Activated CD4-positive, alpha-beta T cell treated with anti-CD3 and anti-CD28 coated beads, Interleukin-2, amount 10 ng/mL, durations not matched to agents 24 days and 14 days (primary cell): ENCODE data around the gene TXNDC12. TPM values are rescaled to one million over a fixed set of nuclear protein-coding genes. Genes with fewer than 3 reads are reported as not detected.
A peak's percentile ranks its signal among the peaks of the same experiment; 100 is the strongest.

Experiments
- DNase-seq: peaks from one replicate; pipeline ENCODE4 v3.0.0; 2022
- H3K27ac Mint-ChIP-seq: one replicate; pipeline ENCODE4 v1.8.0; 2022; ENCODE audit warnings: mild to moderate bottlenecking, mixed read lengths
- H3K27me3 Mint-ChIP-seq: one replicate; pipeline ENCODE4 v1.8.0; 2022; ENCODE audit warnings: mixed read lengths
- H3K36me3 Mint-ChIP-seq: one replicate; pipeline ENCODE4 v1.8.0; 2022; ENCODE audit warnings: low read depth, mild to moderate bottlenecking, mixed read lengths
- H3K4me1 Mint-ChIP-seq: one replicate; pipeline ENCODE4 v1.8.0; 2021; ENCODE audit warnings: mixed read lengths
- H3K4me3 Mint-ChIP-seq: one replicate; pipeline ENCODE4 v1.8.0; 2022; ENCODE audit warnings: mild to moderate bottlenecking, moderate library complexity, mixed read lengths
- H3K9me3 Mint-ChIP-seq: one replicate; pipeline ENCODE4 v1.8.0; 2021; ENCODE audit warnings: mixed read lengths
- intact Hi-C: fragments of 100-400 bp; cut with micrococcal nuclease; formaldehyde crosslinking; loops from one replicate; pipeline ENCODE4 v1.15.1; 2023
- total RNA-seq: library from RNA; stranded (reverse); gene quantifications from 2 replicates; pipeline ENCODE4 v1.2.3, GENCODE V29; 2022

TXNDC12 gene
- total RNA-seq, 1 donor from 2014 or later = 43.0 TPM

- Mint-ChIP-seq H3K27me3 (peaks cover 8% of the 10 kb centered on the region), H3K9me3 (no peaks in the 10 kb centered on the region), H3K4me3 (no peak overlapping the region), H3K4me1 (peaks cover 4% of the 10 kb centered on the region), H3K27ac (peak overlapping the region; percentile 15), H3K36me3 (no peaks in the 10 kb centered on the region)
- intact Hi-C loops = no loop called here
- no peak for DNase-seq
Measured at GRCh38 chr1:51973587-51974474, 81.2 kb downstream of the TXNDC12 start.

Other genes starting within 250 kb of the TXNDC12 start
- gene NRDC, start 176.5 kb downstream of the TXNDC12 start, total RNA-seq = 170 and 175 TPM in 2 replicates
- 0.02 TPM in 2 replicates for gene RAB3B, start 64.5 kb downstream of the TXNDC12 start, total RNA-seq
- gene KTI12, start 21.4 kb downstream of the TXNDC12 start, total RNA-seq = 20.4 and 22.3 TPM in 2 replicates
- 48.0 and 50.0 TPM in 2 replicates for gene BTF3L4, start 1.1 kb upstream of the TXNDC12 start, total RNA-seq
- gene ZFYVE9, start 86.9 kb upstream of the TXNDC12 start, total RNA-seq = 3.9 and 4.3 TPM in 2 replicates